ENCODE results near the gene CEACAM16.
"Not testable (repeated sequence)": the region's sequence is repeated elsewhere in the genome, so short reads cannot be mapped to it uniquely, and the experiment has no call there.

Gene CEACAM16

DNA sequence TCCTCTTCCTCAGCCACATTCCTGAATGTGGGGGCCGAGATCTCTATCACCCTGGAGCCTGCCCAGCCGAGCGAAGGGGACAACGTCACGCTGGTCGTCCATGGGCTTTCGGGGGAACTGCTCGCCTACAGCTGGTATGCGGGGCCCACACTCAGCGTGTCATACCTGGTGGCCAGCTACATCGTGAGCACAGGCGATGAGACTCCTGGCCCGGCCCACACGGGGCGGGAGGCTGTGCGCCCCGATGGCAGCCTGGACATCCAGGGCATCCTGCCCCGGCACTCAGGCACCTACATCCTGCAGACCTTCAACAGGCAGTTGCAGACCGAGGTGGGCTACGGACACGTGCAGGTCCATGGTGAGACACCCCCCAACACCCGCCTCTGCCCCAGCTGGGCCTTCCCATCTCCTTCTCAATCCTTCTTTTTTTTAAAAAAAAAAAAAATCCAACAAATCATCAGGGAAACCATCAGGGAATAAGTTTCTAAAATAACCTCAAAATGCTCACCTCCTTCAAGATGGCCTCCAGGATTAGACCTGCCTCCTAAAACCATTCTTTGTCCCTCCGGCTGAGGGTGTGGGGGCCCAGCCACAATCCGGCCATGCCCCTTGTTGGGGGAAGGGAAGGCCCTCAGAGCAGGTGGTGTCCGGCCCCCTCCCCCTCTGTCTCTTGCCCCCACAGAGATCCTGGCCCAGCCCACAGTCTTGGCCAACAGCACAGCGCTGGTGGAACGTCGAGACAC is 4.6 kb downstream of the CEACAM16 start:
- Mint-ChIP-seq H3K27ac (no peak overlapping the region), H3K27me3 (peaks cover 5 to 18% of the 10 kb centered on the region in 2 donors)
- DNase-seq = no peak

GRCh38 chr19:44704982-44705381 is 6.0 kb downstream of the CEACAM16 start:
- DNase-seq (no peak), ATAC-seq (replicated peaks) (no peak)
- Mint-ChIP-seq H3K27ac (no peak overlapping the region), H3K4me1 (no peaks in the 10 kb centered on the region), H3K36me3 (no peaks in the 10 kb centered on the region), H3K4me3 (no peak overlapping the region), H3K27me3 (peaks cover 3 to 22% of the 10 kb centered on the region in 2 donors), H3K9me3 (peaks cover 0 to 2% of the 10 kb centered on the region in 2 donors)

More for the DNA sequence above, 4.6 kb downstream of the CEACAM16 start:
- ATAC-seq (replicated peaks) = no peak
- no peak overlapping the region for H3K4me3 Mint-ChIP-seq
- no peaks in the 10 kb centered on the region for H3K36me3 Mint-ChIP-seq
- no peaks in the 10 kb centered on the region for H3K9me3 Mint-ChIP-seq
- no peaks in the 10 kb centered on the region for H3K4me1 Mint-ChIP-seq

GRCh38 chr19:44705502-44706010 is 6.6 kb downstream of the CEACAM16 start:
- H3K4me1 Mint-ChIP-seq = no peaks in the 10 kb centered on the region
- no peak overlapping the region for H3K27ac Mint-ChIP-seq
- no peak for DNase-seq
- no peaks in the 10 kb centered on the region for H3K36me3 Mint-ChIP-seq
- H3K9me3 Mint-ChIP-seq = peaks cover 0 to 2% of the 10 kb centered on the region in 2 donors
- no peak overlapping the region for H3K4me3 Mint-ChIP-seq
- H3K27me3 Mint-ChIP-seq = peaks cover 9 to 28% of the 10 kb centered on the region in 2 donors
- ATAC-seq (replicated peaks) = no peak

GRCh38 chr19:44706506-44707236 is 7.7 kb downstream of the CEACAM16 start:
- no peak overlapping the region for H3K27ac Mint-ChIP-seq
- peaks cover 0 to 3% of the 10 kb centered on the region in 2 donors for H3K4me1 Mint-ChIP-seq
- H3K4me3 Mint-ChIP-seq = no peak overlapping the region
- no peaks in the 10 kb centered on the region for H3K36me3 Mint-ChIP-seq
- peaks cover 0 to 2% of the 10 kb centered on the region in 2 donors for H3K9me3 Mint-ChIP-seq
- no peak for ATAC-seq (replicated peaks)
- DNase-seq = no peak
- peaks cover 14 to 35% of the 10 kb centered on the region in 2 donors for H3K27me3 Mint-ChIP-seq

DNA sequence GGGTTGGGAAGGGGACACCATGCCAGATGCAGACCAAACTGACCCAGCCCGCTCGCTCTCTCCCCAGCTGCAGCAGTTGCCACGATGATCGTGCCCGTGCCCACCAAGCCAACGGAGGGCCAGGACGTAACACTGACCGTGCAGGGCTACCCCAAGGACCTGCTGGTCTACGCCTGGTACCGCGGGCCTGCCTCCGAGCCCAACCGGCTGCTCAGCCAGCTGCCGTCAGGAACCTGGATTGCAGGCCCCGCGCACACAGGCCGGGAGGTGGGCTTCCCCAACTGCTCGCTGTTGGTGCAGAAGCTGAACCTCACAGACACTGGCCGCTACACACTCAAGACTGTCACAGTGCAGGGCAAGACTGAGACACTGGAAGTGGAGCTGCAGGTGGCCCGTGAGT is 8.8 kb downstream of the CEACAM16 start:
- no peak for ATAC-seq (replicated peaks)
- Mint-ChIP-seq H3K27me3 (peaks cover 14 to 33% of the 10 kb centered on the region in 2 donors), H3K4me3 (no peak overlapping the region), H3K9me3 (peaks cover 0 to 2% of the 10 kb centered on the region in 2 donors), H3K27ac (no peak overlapping the region), H3K36me3 (no peaks in the 10 kb centered on the region), H3K4me1 (peaks cover 0 to 3% of the 10 kb centered on the region in 2 donors)
- no peak for DNase-seq

DNA sequence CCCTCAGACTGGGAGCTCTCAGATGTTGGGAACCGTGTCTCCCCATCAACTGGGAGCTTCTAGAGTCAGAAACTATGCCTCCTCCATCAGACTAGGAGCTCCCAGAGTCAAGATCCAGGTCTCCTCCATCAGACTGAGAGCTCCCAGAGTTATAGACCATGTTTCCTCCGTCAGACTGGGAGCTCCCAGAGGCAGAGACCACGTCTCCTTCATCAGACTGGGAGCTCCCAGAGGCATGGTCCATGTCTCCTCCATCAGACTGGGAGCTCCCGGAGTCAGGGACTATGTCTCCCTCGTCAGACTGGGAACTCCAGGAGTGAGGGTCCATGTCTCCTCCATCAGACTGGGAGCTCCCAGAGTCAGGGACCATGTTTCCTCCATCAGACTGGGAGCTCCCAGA is 10.0 kb downstream of the CEACAM16 start:
- peaks cover 0 to 2% of the 10 kb centered on the region in 2 donors for H3K9me3 Mint-ChIP-seq
- ATAC-seq (replicated peaks) (no peak), DNase-seq (no peak)
- H3K4me1 Mint-ChIP-seq = peaks cover 0 to 3% of the 10 kb centered on the region in 2 donors
- H3K36me3 Mint-ChIP-seq = no peaks in the 10 kb centered on the region
- H3K4me3 Mint-ChIP-seq = no peak overlapping the region
- H3K27me3 Mint-ChIP-seq = peaks cover 14 to 29% of the 10 kb centered on the region in 2 donors
- H3K27ac Mint-ChIP-seq = no peak overlapping the region

DNA sequence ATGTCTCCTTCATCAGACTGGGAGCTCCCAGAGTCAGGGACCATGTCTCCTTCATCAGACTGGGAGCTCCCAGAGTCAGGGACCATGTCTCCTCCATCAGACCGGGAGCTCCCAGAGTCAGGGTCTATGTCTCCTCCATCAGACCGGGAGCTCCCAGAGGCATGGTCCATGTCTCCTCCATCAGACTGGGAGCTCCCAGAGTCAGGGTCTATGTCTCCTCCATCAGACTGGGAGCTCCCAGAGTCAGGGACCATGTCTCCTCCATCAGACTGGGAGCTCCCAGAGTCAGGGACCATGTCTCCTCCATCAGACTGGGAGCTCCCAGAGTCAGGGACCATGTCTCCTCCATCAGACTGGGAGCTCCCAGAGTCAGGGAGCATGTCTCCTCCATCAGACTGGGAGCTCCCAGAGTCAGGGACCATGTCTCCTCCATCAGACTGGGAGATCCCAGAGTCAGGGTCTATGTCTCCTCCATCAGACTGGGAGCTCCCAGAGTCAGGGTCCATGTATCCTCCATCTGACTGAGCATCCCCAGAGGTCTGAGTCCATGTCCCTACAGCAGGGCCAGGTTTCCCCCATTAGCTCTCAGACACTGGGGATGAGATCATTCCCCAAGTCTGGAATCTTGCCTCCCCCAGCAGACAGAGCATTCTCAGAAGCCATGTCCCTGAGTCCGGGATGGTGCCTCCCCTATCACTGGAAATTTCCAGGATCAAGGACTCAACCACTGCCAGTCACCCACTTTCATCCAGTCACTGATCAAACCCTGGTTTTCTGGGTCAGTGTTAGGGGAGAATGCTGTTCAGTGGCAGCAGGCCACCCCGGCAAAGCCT is 10.7 kb downstream of the CEACAM16 start:
- H3K9me3 Mint-ChIP-seq; ATAC-seq (replicated peaks); H3K27ac Mint-ChIP-seq; H3K4me3 Mint-ChIP-seq; H3K36me3 Mint-ChIP-seq; H3K4me1 Mint-ChIP-seq; DNase-seq: not testable (repeated sequence)
- H3K27me3 Mint-ChIP-seq = peaks cover 14 to 29% of the 10 kb centered on the region in 2 donors

- no peak overlapping the region for H3K27ac Mint-ChIP-seq
- no peak overlapping the region for H3K4me3 Mint-ChIP-seq
- H3K36me3 Mint-ChIP-seq = no peaks in the 10 kb centered on the region
- no peak for ATAC-seq (replicated peaks)
- H3K27me3 Mint-ChIP-seq = peaks cover 14 to 32% of the 10 kb centered on the region in 2 donors
- no peak for DNase-seq
- peaks cover 0 to 3% of the 10 kb centered on the region in 2 donors for H3K4me1 Mint-ChIP-seq
- H3K9me3 Mint-ChIP-seq = peaks cover 12 to 14% of the 10 kb centered on the region in 2 donors
Observed at GRCh38 chr19:44710483-44710882, 11.5 kb downstream of the CEACAM16 start.

DNA sequence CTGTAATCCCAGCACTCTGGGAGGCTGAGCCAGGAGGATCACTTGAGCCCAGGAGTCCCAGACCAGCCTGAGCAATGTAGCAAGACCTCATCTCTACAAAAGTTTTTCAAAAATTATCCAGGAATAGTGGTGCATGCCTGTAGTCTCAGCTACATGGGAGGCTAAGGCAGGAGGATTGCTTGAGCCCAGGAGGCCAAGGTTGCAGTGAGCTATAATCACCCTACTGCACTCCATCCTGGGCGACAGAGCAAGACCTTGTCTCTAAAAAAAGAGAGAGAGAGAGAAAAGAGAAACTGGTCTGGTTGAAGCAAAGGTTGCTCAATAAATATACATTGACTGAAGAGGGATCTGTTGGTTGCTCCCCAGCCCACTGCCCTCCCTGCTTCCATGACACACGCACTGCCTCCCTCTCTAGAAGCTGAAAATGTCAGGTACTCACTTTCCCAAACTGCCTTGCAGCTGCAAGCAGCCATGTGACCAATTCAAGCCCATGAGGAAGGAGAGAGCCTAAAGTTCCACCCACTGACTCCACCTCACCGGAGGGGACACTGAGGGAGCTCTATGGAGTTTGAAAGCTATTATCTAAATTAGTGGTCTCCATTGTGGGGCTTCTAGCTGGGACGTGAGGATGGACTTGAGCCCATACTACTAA is 14.0 kb downstream of the CEACAM16 start:
- H3K27me3 Mint-ChIP-seq = peaks cover 14 to 22% of the 10 kb centered on the region in 2 donors
- peaks cover 0 to 3% of the 10 kb centered on the region in 2 donors for H3K4me1 Mint-ChIP-seq
- no peak overlapping the region for H3K4me3 Mint-ChIP-seq
- no peaks in the 10 kb centered on the region for H3K36me3 Mint-ChIP-seq
- ATAC-seq (replicated peaks) = no peak
- peaks cover 15 to 16% of the 10 kb centered on the region in 2 donors for H3K9me3 Mint-ChIP-seq
- no peak overlapping the region for H3K27ac Mint-ChIP-seq
- DNase-seq = no peak

GRCh38 chr19:44714597-44715169 is 15.7 kb downstream of the CEACAM16 start:
- Mint-ChIP-seq H3K4me3 (no peak overlapping the region), H3K27me3 (peaks cover 14 to 25% of the 10 kb centered on the region in 2 donors), H3K4me1 (peaks cover 0 to 3% of the 10 kb centered on the region in 2 donors), H3K36me3 (no peaks in the 10 kb centered on the region), H3K9me3 (peaks cover 15 to 16% of the 10 kb centered on the region in 2 donors), H3K27ac (no peak overlapping the region)
- DNase-seq (no peak), ATAC-seq (replicated peaks) (no peak)

DNA sequence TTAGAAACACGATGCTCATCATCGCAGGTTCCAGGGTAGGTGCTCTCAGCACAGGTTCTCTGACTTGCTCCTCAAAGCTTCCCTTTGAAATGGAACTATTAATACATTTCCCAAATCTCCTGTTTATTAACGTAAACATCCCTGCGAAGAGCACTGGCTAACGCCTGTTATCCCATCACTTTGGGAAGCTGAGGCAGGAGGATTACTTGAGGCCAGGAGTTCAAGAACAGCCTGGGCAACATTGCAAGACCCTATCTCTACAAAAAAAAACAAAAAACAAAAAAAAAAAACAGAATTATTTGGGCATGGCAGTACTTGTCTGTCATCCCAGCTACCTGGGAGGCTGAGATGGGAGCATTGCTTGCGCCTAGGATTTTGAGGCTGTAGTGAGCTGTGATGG is 18.7 kb downstream of the CEACAM16 start:
- ATAC-seq (replicated peaks) = no peak
- H3K27ac Mint-ChIP-seq = no peak overlapping the region
- no peak for DNase-seq

DNA sequence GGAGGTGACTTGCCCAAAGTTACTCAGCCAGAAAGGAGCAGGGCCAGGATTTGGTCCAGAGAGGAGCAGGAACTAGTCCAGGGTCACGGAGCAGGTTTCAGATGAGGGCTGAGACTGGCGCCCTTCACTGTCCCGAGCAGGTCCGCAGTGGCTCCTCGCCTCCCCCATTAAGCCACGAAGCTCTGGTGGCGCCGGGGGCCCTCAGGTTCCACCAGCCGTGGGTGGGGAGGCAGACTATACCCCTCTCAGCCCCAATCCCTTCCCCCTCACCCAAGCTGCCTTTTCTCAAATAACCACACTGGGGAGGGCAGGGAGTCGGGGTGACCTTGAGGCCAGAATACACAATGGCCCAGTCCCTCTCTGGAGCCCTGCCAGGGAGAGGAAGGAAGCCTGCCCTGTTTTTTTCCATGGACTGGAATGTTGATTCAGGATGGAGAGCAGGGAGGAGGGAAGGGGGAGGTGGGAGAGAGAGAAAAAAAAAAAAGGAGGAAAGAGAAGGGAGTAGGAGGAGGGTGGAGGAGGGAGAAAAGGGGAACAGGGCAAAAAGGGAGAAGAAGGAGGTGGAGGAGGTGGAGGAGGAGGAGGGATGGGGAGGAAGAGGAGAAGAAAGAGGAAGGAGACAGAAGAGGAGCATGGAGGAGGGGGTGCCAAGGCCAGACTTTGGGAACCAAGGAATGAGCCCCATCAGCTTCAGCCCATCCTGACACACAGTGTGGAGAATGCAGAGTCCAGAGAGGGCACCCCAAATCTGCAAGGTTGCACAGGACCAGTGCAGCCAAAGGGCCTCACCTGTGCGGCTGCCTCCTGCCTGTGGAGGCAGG is 19.7 kb downstream of the CEACAM16 start:
- ATAC-seq (replicated peaks) (no peak), DNase-seq (no peak)
- Mint-ChIP-seq H3K36me3 (no peaks in the 10 kb centered on the region), H3K9me3 (peaks cover 13 to 16% of the 10 kb centered on the region in 2 donors), H3K4me3 (no peak overlapping the region), H3K27ac (no peak overlapping the region), H3K27me3 (peaks cover 0 to 10% of the 10 kb centered on the region in 2 donors), H3K4me1 (peaks cover 17 to 19% of the 10 kb centered on the region in 2 donors)

More for the DNA sequence above, 18.7 kb downstream of the CEACAM16 start:
- Mint-ChIP-seq H3K4me3 (no peak overlapping the region), H3K36me3 (no peaks in the 10 kb centered on the region), H3K4me1 (peaks cover 11% of the 10 kb centered on the region in 2 donors), H3K9me3 (peaks cover 13 to 16% of the 10 kb centered on the region in 2 donors), H3K27me3 (peaks cover 0 to 10% of the 10 kb centered on the region in 2 donors)
